ENCODE measurements around the gene NUP214.
"Not testable (repeated sequence)": the region's sequence is repeated elsewhere in the genome, so short reads cannot be mapped to it uniquely, and the experiment has no call there.

Gene NUP214

DNA sequence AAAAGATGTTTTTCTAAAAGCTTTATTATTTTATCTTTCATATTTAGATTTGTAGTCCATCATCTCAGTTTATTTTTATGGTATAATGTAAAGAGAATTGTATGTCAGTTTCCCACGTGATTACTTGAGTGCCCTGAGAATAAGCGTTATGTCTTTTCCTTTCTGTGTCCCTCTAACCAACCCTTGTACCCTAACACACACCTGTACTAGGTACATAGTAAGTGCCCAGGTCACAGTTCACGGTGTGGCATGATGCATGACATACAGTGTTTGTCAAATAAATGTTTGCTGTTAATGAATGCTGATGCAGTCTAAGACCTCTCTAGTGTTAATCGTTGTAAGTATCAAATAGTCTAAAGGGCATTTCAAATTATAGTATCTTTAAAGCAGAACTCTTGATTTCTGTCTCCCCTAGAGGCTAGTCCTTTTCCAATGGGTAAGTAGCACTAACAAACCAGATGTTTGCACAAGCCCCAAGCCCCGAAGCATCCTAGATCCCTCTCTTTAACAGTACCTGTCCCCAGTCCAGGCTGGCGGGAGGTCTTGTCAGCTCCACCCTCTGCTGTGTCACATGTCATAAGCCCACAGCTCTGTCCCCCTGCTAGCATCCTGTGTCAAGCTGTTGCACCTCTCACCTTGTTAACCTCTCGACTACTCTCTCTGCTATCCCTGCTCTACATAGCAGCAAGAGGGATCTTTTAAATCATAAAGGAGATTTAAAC lies 23.7 kb downstream of the NUP214 start:
- Histone ChIP-seq H3K4me3 (no peak overlapping the region), H3K36me3 (peaks cover 97 to 100% (median 97%) of the 10 kb centered on the region in 3 donors), H3K27ac (no peak overlapping the region), H3K9me3 (no peaks in the 10 kb centered on the region), H3K27me3 (no peaks in the 10 kb centered on the region), H3K4me1 (no peaks in the 10 kb centered on the region)
- intact Hi-C loops (cut with DNase I; ENCODE audit: low total_unique reads), result no loop called here
- no peak for DNase-seq
- no peak for TF ChIP-seq CTCF (IDR thresholded peaks at IDR 0.05)

GRCh38 chr9:131149688-131150053 lies 24.3 kb downstream of the NUP214 start:
- intact Hi-C loops (cut with DNase I; ENCODE audit: low total_unique reads), result no loop called here
- no peak for DNase-seq
- Histone ChIP-seq H3K27me3 (no peaks in the 10 kb centered on the region), H3K9me3 (no peaks in the 10 kb centered on the region), H3K4me1 (no peaks in the 10 kb centered on the region), H3K4me3 (no peak overlapping the region), H3K36me3 (peaks cover 97 to 100% (median 97%) of the 10 kb centered on the region in 3 donors), H3K27ac (no peak overlapping the region)
- TF ChIP-seq CTCF (IDR thresholded peaks at IDR 0.05), result no peak

- H3K4me3 ChIP-seq, result no peak overlapping the region
- peaks cover 75 to 93% (median 86%) of the 10 kb centered on the region in 3 donors for H3K36me3 ChIP-seq
- H3K9me3 ChIP-seq, result no peaks in the 10 kb centered on the region
- DNase-seq, result no peak
- H3K27ac ChIP-seq, result no peak overlapping the region
- no peaks in the 10 kb centered on the region for H3K4me1 ChIP-seq
- H3K27me3 ChIP-seq, result no peaks in the 10 kb centered on the region
- intact Hi-C loops (cut with DNase I; ENCODE audit: low total_unique reads), result no loop called here
- no peak for TF ChIP-seq CTCF (IDR thresholded peaks at IDR 0.05)
These were observed 28.2 kb downstream of the NUP214 start for GRCh38 chr9:131153595-131153994.

- intact Hi-C loops (cut with DNase I; ENCODE audit: low total_unique reads); DNase-seq; H3K27me3 ChIP-seq; H3K4me3 ChIP-seq; H3K9me3 ChIP-seq; H3K4me1 ChIP-seq; H3K27ac ChIP-seq: not testable (repeated sequence)
- peaks cover 76 to 89% (median 88%) of the 10 kb centered on the region in 3 donors for H3K36me3 ChIP-seq
These were observed 33.3 kb downstream of the NUP214 start for GRCh38 chr9:131158673-131159072.

GRCh38 chr9:131160416-131161112 lies 35.2 kb downstream of the NUP214 start:
- Histone ChIP-seq H3K4me1 (no peaks in the 10 kb centered on the region), H3K27me3 (no peaks in the 10 kb centered on the region), H3K36me3 (peaks cover 79 to 90% (median 88%) of the 10 kb centered on the region in 3 donors), H3K27ac (no peak overlapping the region), H3K9me3 (no peaks in the 10 kb centered on the region), H3K4me3 (no peak overlapping the region)
- no peak for TF ChIP-seq CTCF (IDR thresholded peaks at IDR 0.05)
- intact Hi-C loops (cut with DNase I; ENCODE audit: low total_unique reads), result loop anchor here (5.0 kb wide), 1 partner anchor 307 kb away; no protein-coding TSS in a partner anchor
- DNase-seq, result no peak

- DNase-seq, result no peak
- H3K4me1 ChIP-seq, result no peaks in the 10 kb centered on the region
- no peaks in the 10 kb centered on the region for H3K27me3 ChIP-seq
- intact Hi-C loops (cut with DNase I; ENCODE audit: low total_unique reads), result loop anchor here (5.0 kb wide), 1 partner anchor 306 kb away; no protein-coding TSS in a partner anchor
- H3K27ac ChIP-seq, result no peak overlapping the region
- H3K36me3 ChIP-seq, result peaks cover 80 to 95% (median 87%) of the 10 kb centered on the region in 3 donors
- no peak for TF ChIP-seq CTCF (IDR thresholded peaks at IDR 0.05)
- no peak overlapping the region for H3K4me3 ChIP-seq
- H3K9me3 ChIP-seq, result no peaks in the 10 kb centered on the region
These were observed 36.2 kb downstream of the NUP214 start for GRCh38 chr9:131161585-131161984.
